ENCODE data around the gene PIGN.

Gene PIGN

GRCh38 chr18:62201870-62202269, 15.0 kb upstream of the PIGN start:
- no peak for TF ChIP-seq CTCF (IDR thresholded peaks at IDR 0.05; ENCODE audit: low read depth, low read length)
- no peak for TF ChIP-seq POLR2A (IDR thresholded peaks at IDR 0.05; ENCODE audit: extremely low read depth, insufficient read length)
- no peak for TF ChIP-seq MAX (IDR thresholded peaks at IDR 0.05; ENCODE audit: low read depth, low read length)
- no peak for TF ChIP-seq MYC (IDR thresholded peaks at IDR 0.05; ENCODE audit: low read depth, low read length)
- no peak for DNase-seq (ENCODE audit: low read depth)
- no peak overlapping the region for H3K4me3 ChIP-seq (ENCODE audit: low read depth, low read length)

GRCh38 chr18:62200121-62200914, 13.5 kb upstream of the PIGN start:
- TF ChIP-seq CTCF (IDR thresholded peaks at IDR 0.05; ENCODE audit: low read depth, low read length) (no peak), MAX (IDR thresholded peaks at IDR 0.05; ENCODE audit: low read depth, low read length) (no peak), MYC (IDR thresholded peaks at IDR 0.05; ENCODE audit: low read depth, low read length) (no peak), POLR2A (IDR thresholded peaks at IDR 0.05; ENCODE audit: extremely low read depth, insufficient read length) (no peak)
- no peak for DNase-seq (ENCODE audit: low read depth)
- H3K4me3 ChIP-seq (ENCODE audit: low read depth, low read length) = no peak overlapping the region

GRCh38 chr18:62199629-62200028, 12.8 kb upstream of the PIGN start:
- H3K4me3 ChIP-seq (ENCODE audit: low read depth, low read length) = no peak overlapping the region
- no peak for TF ChIP-seq CTCF (IDR thresholded peaks at IDR 0.05; ENCODE audit: low read depth, low read length)
- TF ChIP-seq MAX (IDR thresholded peaks at IDR 0.05; ENCODE audit: low read depth, low read length) = no peak
- no peak for TF ChIP-seq MYC (IDR thresholded peaks at IDR 0.05; ENCODE audit: low read depth, low read length)
- no peak for TF ChIP-seq POLR2A (IDR thresholded peaks at IDR 0.05; ENCODE audit: extremely low read depth, insufficient read length)
- DNase-seq (ENCODE audit: low read depth) = no peak

- no peak for DNase-seq (ENCODE audit: low read depth)
- no peak overlapping the region for H3K4me3 ChIP-seq (ENCODE audit: low read depth, low read length)
- no peak for TF ChIP-seq CTCF (IDR thresholded peaks at IDR 0.05; ENCODE audit: low read depth, low read length)
- no peak for TF ChIP-seq POLR2A (IDR thresholded peaks at IDR 0.05; ENCODE audit: extremely low read depth, insufficient read length)
- no peak for TF ChIP-seq MYC (IDR thresholded peaks at IDR 0.05; ENCODE audit: low read depth, low read length)
- TF ChIP-seq MAX (IDR thresholded peaks at IDR 0.05; ENCODE audit: low read depth, low read length) = no peak
Measured at GRCh38 chr18:62198259-62198658, 11.4 kb upstream of the PIGN start.

- H3K4me3 ChIP-seq (ENCODE audit: low read depth, low read length) = no peak overlapping the region
- DNase-seq (ENCODE audit: low read depth) = no peak
- TF ChIP-seq CTCF (IDR thresholded peaks at IDR 0.05; ENCODE audit: low read depth, low read length) = no peak
- TF ChIP-seq MAX (IDR thresholded peaks at IDR 0.05; ENCODE audit: low read depth, low read length) = no peak
- TF ChIP-seq MYC (IDR thresholded peaks at IDR 0.05; ENCODE audit: low read depth, low read length) = no peak
- TF ChIP-seq POLR2A (IDR thresholded peaks at IDR 0.05; ENCODE audit: extremely low read depth, insufficient read length) = no peak
Measured at GRCh38 chr18:62196980-62197379, 10.1 kb upstream of the PIGN start.
